Measurements from ENCODE around the gene PREX1. TPM values are rescaled to one million over a fixed set of nuclear protein-coding genes. Genes with fewer than 3 reads are reported as not detected.

The PREX1 gene
- total and polyA plus RNA-seq, 2 donors (not counting 3 experiments of a cell fraction or from before 2014, with no cell fraction given), result 51.3 to 72.9 TPM

DNA sequence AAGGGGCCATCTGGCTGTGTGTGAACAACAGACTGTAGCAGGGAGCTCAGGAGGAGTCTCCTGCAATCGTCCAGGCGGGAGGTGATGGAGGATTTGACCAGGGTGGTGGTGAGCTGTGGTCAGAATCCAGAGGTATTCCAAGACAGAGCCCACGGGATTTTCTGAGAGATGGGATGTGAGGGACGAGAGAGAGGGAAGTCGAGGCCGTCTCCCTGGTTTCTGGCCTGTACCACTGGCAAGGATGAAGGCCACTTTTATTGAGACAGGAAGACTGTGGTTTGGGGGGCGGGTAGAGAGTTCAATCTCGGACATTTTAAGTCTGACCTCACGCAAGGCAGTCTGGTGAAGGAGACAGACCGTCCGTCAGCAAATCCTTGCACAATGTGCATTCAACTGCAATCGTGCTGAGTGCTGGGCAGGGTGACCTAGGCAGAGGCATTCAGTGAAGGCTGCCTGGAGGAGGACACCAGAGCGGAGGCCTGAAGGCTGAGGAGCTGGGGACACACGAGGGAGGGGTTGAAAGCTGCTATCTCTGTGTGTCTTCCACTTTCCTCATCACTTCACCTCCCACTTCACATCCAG, 53.9 kb downstream of the PREX1 start:
- no TSS peak for BruUV-seq (replicated peaks)
- H2AFZ ChIP-seq (ENCODE audit: low read depth, low read length), result no peak overlapping the region

More for the DNA sequence above, 53.9 kb downstream of the PREX1 start:
- Histone ChIP-seq H3K9me1 (replicated peaks; ENCODE audit: control insufficient read depth, extremely low read depth, insufficient read depth, low read length) (no peaks in the 10 kb centered on the region), H3K9ac (replicated peaks; ENCODE audit: extremely low read depth, insufficient read depth, low read length) (no peak overlapping the region), H3K79me2 (ENCODE audit: control insufficient read depth, insufficient read depth, low read length) (peaks cover 92% of the 10 kb centered on the region), H3K27me3 (ENCODE audit: control insufficient read depth in 2 of 2, insufficient read depth in 2 of 2, low read length in 2 of 2) (no peaks in the 10 kb centered on the region), H3K36me3 (ENCODE audit: control insufficient read depth in 2 of 2, extremely low read depth in 1 of 2, insufficient read depth in 2 of 2, low read length in 2 of 2) (no peaks in the 10 kb centered on the region), H3K4me3 (replicated peaks in 1 of 3; ENCODE audit: insufficient read depth in 1 of 3, low read depth in 1 of 3, low read length in 3 of 3) (no peak overlapping the region), H4K20me1 (replicated peaks; ENCODE audit: control insufficient read depth, extremely low read depth, insufficient read depth, low read length) (peaks cover 9% of the 10 kb centered on the region), H3K9me3 (replicated peaks; ENCODE audit: control insufficient read depth, insufficient read depth, low read length) (no peaks in the 10 kb centered on the region), H3K4me2 (ENCODE audit: insufficient read depth, low read length) (no peak overlapping the region), H3K27ac (ENCODE audit: insufficient read depth, low read depth, low read length) (no peak overlapping the region), H3K4me1 (ENCODE audit: control insufficient read depth, extremely low read depth, insufficient read depth, low read length) (peaks cover 8% of the 10 kb centered on the region)
- FAIRE-seq (no peak), DNase-seq (ENCODE audit: low read depth, low spot score) (no peak)
- dilution Hi-C loops (cut with MboI; ENCODE audit: extremely low pct_ligation_motif_present, low sequenced_read_pairs) (no loop called here), intact Hi-C loops (cut with micrococcal nuclease) (no loop called here)
- CTCF ChIA-PET, result interaction anchor here (0.8 to 2.0 kb wide), 4 partner anchors 14 to 116 kb away, joined by 3 to 7 read pairs (median 4); no protein-coding TSS in a partner anchor
- no peak for TF ChIP-seq JUN (IDR thresholded peaks at IDR 0.05; ENCODE audit: borderline replicate concordance, insufficient read depth, insufficient read length, low read depth)
- no peak for TF ChIP-seq MYC (IDR thresholded peaks at IDR 0.05; ENCODE audit: low read depth, low read length)
- no peak for TF ChIP-seq POLR2AphosphoS5 (IDR thresholded peaks at IDR 0.05; ENCODE audit: insufficient read depth, low read depth, low read length)
- TF ChIP-seq FOS (IDR thresholded peaks at IDR 0.05; ENCODE audit: borderline replicate concordance, insufficient read depth, low read length), result no peak
- no peak for TF ChIP-seq GATA2 (IDR thresholded peaks at IDR 0.05; ENCODE audit: insufficient read depth, insufficient read length, low read depth, low read length)
- TF ChIP-seq EZH2 (IDR thresholded peaks at IDR 0.05; ENCODE audit: borderline replicate concordance, low read depth, low read length, severe bottlenecking), result no peak
- TF ChIP-seq, protein P1, sequence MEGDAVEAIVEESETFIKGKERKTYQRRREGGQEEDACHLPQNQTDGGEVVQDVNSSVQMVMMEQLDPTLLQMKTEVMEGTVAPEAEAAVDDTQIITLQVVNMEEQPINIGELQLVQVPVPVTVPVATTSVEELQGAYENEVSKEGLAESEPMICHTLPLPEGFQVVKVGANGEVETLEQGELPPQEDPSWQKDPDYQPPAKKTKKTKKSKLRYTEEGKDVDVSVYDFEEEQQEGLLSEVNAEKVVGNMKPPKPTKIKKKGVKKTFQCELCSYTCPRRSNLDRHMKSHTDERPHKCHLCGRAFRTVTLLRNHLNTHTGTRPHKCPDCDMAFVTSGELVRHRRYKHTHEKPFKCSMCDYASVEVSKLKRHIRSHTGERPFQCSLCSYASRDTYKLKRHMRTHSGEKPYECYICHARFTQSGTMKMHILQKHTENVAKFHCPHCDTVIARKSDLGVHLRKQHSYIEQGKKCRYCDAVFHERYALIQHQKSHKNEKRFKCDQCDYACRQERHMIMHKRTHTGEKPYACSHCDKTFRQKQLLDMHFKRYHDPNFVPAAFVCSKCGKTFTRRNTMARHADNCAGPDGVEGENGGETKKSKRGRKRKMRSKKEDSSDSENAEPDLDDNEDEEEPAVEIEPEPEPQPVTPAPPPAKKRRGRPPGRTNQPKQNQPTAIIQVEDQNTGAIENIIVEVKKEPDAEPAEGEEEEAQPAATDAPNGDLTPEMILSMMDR (IDR thresholded peaks at IDR 0.05; ENCODE audit: extremely low read depth in 1 of 2, insufficient read depth in 1 of 2, low read depth in 1 of 2, low read length in 2 of 2), result no peak
- TF ChIP-seq, protein P2, sequence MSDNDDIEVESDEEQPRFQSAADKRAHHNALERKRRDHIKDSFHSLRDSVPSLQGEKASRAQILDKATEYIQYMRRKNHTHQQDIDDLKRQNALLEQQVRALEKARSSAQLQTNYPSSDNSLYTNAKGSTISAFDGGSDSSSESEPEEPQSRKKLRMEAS (IDR thresholded peaks at IDR 0.05; ENCODE audit: insufficient read depth, insufficient read length), result no peak
- no peak for TF ChIP-seq POLR2A (IDR thresholded peaks at IDR 0.05; ENCODE audit: low read depth, low read length)
- POLR2A ChIA-PET, result no interaction called here
